Body of pancreas (tissue), 4 donors: ENCODE data around the gene CACNA2D3. TPM values are rescaled to one million over a fixed set of nuclear protein-coding genes. Genes with fewer than 3 reads are reported as not detected.

Source experiments
- ATAC-seq: fragments of 150-250 bp; one replicate; pipeline ENCODE4 v1.9.1; 2016
- DNase-seq, 4 donors: peaks; one replicate each; pipeline ENCODE4 v3.0.0-alpha.2; 2019
- H3K27ac ChIP-seq, 4 donors: fragments of 200-600 bp; sonication (generic); 1 replicate in 3 of 4; 2 replicates in 1 of 4; pipeline versions ENCODE4 v1.5.1 to v1.6.1; 2016 to 2019; ENCODE audit warnings: mild to moderate bottlenecking in 1 of 4, mixed read lengths in 1 of 4, moderate library complexity in 1 of 4
- H3K27me3 ChIP-seq, 2 donors: fragments of 200-600 bp; sonication (generic); one replicate each; pipeline ENCODE4 v1.6.0; 2016; ENCODE audit warnings: mild to moderate bottlenecking in 1 of 2
- H3K36me3 ChIP-seq, 2 donors: fragments of 200-600 bp; sonication (generic); replicated peaks in 1 of 2; 2 replicates each; pipeline ENCODE4 v1.5.1; 2016; ENCODE audit warnings: low read depth in 2 of 2; ENCODE audit not compliant: insufficient read depth in 1 of 2
- H3K4me1 ChIP-seq: fragments of 200-600 bp; sonication (generic); one replicate; pipeline ENCODE4 v1.6.0; 2016
- H3K4me3 ChIP-seq, 2 donors: fragments of 200-600 bp; sonication (generic); 1 replicate in 1 of 2; 2 replicates in 1 of 2; pipeline ENCODE4 v1.5.1; 2016 to 2019
- H3K9me3 ChIP-seq, 3 donors: fragments of 200-600 bp; sonication (generic); 1 replicate in 2 of 3; 2 replicates in 1 of 3; pipeline ENCODE4 v1.5.1; 2016
- CTCF ChIP-seq, 7 experiments: fragments of 450-650 bp in 4 of 7; fragments of 200-600 bp in 3 of 7; sonication (generic) in 3 of 7; IDR thresholded peaks; one replicate each; pipeline ENCODE4 v1.5.1; 2016 to 2019; ENCODE audit warnings: antibody characterized with exemption in 7 of 7
- POLR2A ChIP-seq, 3 donors: fragments of 450-650 bp; IDR thresholded peaks; one replicate each; pipeline ENCODE4 v1.6.1; 2016; ENCODE audit warnings: antibody characterized with exemption in 3 of 3, mild to moderate bottlenecking in 2 of 3
- WGBS, 2 donors: methylation state at CpG; one replicate each; pipeline ENCODE4 v1.1.5; 2017; 5-methylcytosine and 5-hydroxymethylcytosine counted together
- intact Hi-C: fragments of 100-400 bp; cut with DNase I; formaldehyde crosslinking; loops from one replicate; pipeline ENCODE4 v1.15.1; 2023
- total RNA-seq, 2 donors: library from RNA; depleted of rRNA; stranded (reverse); fragments of >200 nt; gene quantifications; one replicate each; pipeline ENCODE4 v1.1.0, GENCODE V29; 2016

Gene CACNA2D3
- total RNA-seq, 2 donors from 2014 or later = not detected

- intact Hi-C loops = no loop called here
- no peak for ATAC-seq
Measured at GRCh38 chr3:54180921-54181320, 58.6 kb downstream of the CACNA2D3 start.

GRCh38 chr3:54182242-54182641 is 59.9 kb downstream of the CACNA2D3 start:
- intact Hi-C loops = no loop called here
- no peak for ATAC-seq

More at GRCh38 chr3:54180921-54181320, 58.6 kb downstream of the CACNA2D3 start:
- H3K4me3 ChIP-seq = no peak overlapping the region
- no peak for TF ChIP-seq POLR2A (IDR thresholded peaks at IDR 0.05)
- H3K9me3 ChIP-seq = no peaks in the 10 kb centered on the region
- no peaks in the 10 kb centered on the region for H3K36me3 ChIP-seq
- no peaks in the 10 kb centered on the region for H3K4me1 ChIP-seq
- DNase-seq = no peak
- no peaks in the 10 kb centered on the region for H3K27me3 ChIP-seq
- H3K27ac ChIP-seq = no peak overlapping the region

GRCh38 chr3:54185740-54186139 is 63.4 kb downstream of the CACNA2D3 start:
- Histone ChIP-seq H3K27me3 (no peaks in the 10 kb centered on the region), H3K36me3 (no peaks in the 10 kb centered on the region), H3K9me3 (no peaks in the 10 kb centered on the region), H3K4me1 (no peaks in the 10 kb centered on the region), H3K27ac (no peak overlapping the region), H3K4me3 (no peak overlapping the region)
- ATAC-seq = no peak
- no peak for DNase-seq
- no peak for TF ChIP-seq POLR2A (IDR thresholded peaks at IDR 0.05)
- TF ChIP-seq CTCF (IDR thresholded peaks at IDR 0.05) = no peak
- intact Hi-C loops = no loop called here

More at GRCh38 chr3:54182242-54182641, 59.9 kb downstream of the CACNA2D3 start:
- Histone ChIP-seq H3K27ac (no peak overlapping the region), H3K27me3 (no peaks in the 10 kb centered on the region), H3K36me3 (no peaks in the 10 kb centered on the region), H3K4me1 (no peaks in the 10 kb centered on the region), H3K9me3 (no peaks in the 10 kb centered on the region), H3K4me3 (no peak overlapping the region)
- 61 to 62% methylated on average over 4 of the region's 4 CpGs for WGBS, 2 donors
- no peak for DNase-seq
- TF ChIP-seq POLR2A (IDR thresholded peaks at IDR 0.05) (no peak), CTCF (IDR thresholded peaks at IDR 0.05) (no peak)

- ATAC-seq = peak; percentile 40
- intact Hi-C loops = no loop called here
- TF ChIP-seq POLR2A (IDR thresholded peaks at IDR 0.05) (no peak), CTCF (IDR thresholded peaks at IDR 0.05) (no peak)
Measured at GRCh38 chr3:54188176-54188791, 65.9 kb downstream of the CACNA2D3 start.

GRCh38 chr3:54191220-54191619 is 68.9 kb downstream of the CACNA2D3 start:
- TF ChIP-seq POLR2A (IDR thresholded peaks at IDR 0.05) = no peak
- no peak for TF ChIP-seq CTCF (IDR thresholded peaks at IDR 0.05)
- ATAC-seq (no peak), DNase-seq (no peak)
- Histone ChIP-seq H3K27ac (no peak overlapping the region), H3K4me3 (no peak overlapping the region), H3K9me3 (no peaks in the 10 kb centered on the region), H3K36me3 (no peaks in the 10 kb centered on the region), H3K27me3 (no peaks in the 10 kb centered on the region), H3K4me1 (no peaks in the 10 kb centered on the region)
- 63 to 65% methylated on average over 4 of the region's 4 CpGs for WGBS, 2 donors
- intact Hi-C loops = no loop called here

More at GRCh38 chr3:54188176-54188791, 65.9 kb downstream of the CACNA2D3 start:
- peak; percentile 50 to 66 (median 62) for DNase-seq
- Histone ChIP-seq H3K27me3 (no peaks in the 10 kb centered on the region), H3K27ac (no peak overlapping the region), H3K4me1 (no peaks in the 10 kb centered on the region), H3K36me3 (no peaks in the 10 kb centered on the region), H3K4me3 (no peak overlapping the region), H3K9me3 (no peaks in the 10 kb centered on the region)
- 31 to 32% methylated on average over 5 to 6 of the region's 6 CpGs for WGBS, 2 donors
